Keratinocyte (primary cell): Measurements from ENCODE around the gene VSTM1. TPM values are rescaled to one million over a fixed set of nuclear protein-coding genes. Genes with fewer than 3 reads are reported as not detected.

Experiments
- DNase-seq: peaks from one replicate; pipeline ENCODE4 v3.0.0-alpha.2; 2011; ENCODE audit warnings: low read depth, missing footprints, low spot score
- FAIRE-seq: peaks from 2 replicates; lab custom pipeline; 2011; peaks lifted over from hg19 to GRCh38; lab: Jason Lieb, UNC
- H2AFZ ChIP-seq: 2 replicates; pipeline ENCODE4 v1.6.0; 2012; ENCODE audit warnings: low read length, control low read depth, inconsistent platforms; ENCODE audit not compliant: control insufficient read depth
- H3K27ac ChIP-seq: 2 replicates; pipeline ENCODE4 v1.5.1; 2011; ENCODE audit warnings: low read length; ENCODE audit not compliant: control insufficient read depth, insufficient read depth
- H3K27me3 ChIP-seq: 3 replicates; pipeline ENCODE4 v1.6.0; 2011; ENCODE audit warnings: low read length; ENCODE audit not compliant: control insufficient read depth, insufficient read depth; ENCODE audit errors: extremely low read depth
- H3K36me3 ChIP-seq, 2 experiments: 2 replicates in 1 of 2; 3 replicates in 1 of 2; pipeline ENCODE4 v1.5.1; 2011; ENCODE audit warnings: low read length in 2 of 2, mild to moderate bottlenecking in 1 of 2; ENCODE audit not compliant: control insufficient read depth in 2 of 2, insufficient read depth in 2 of 2; ENCODE audit errors: extremely low read depth in 1 of 2
- H3K4me1 ChIP-seq: 3 replicates; pipeline ENCODE4 v1.5.1; 2011; ENCODE audit warnings: low read length; ENCODE audit not compliant: control insufficient read depth, insufficient read depth; ENCODE audit errors: extremely low read depth
- H3K4me2 ChIP-seq: 3 replicates; pipeline ENCODE4 v1.6.0; 2011; ENCODE audit warnings: low read depth, low read length; ENCODE audit not compliant: control insufficient read depth, insufficient read depth; ENCODE audit errors: extremely low read depth
- H3K4me3 ChIP-seq, 3 experiments: fragments of 200-600 bp in 1 of 3; sonication (generic) in 1 of 3; 2 replicates in 2 of 3; 3 replicates in 1 of 3; pipeline ENCODE4 v1.5.1; 2011 to 2016; ENCODE audit warnings: low read length in 3 of 3, mild to moderate bottlenecking in 3 of 3, control low read depth in 2 of 3, inconsistent platforms in 1 of 3, low read depth in 1 of 3, mixed read lengths in 1 of 3, mixed run types in 1 of 3, moderate library complexity in 1 of 3; ENCODE audit not compliant: control insufficient read depth in 2 of 3, insufficient read depth in 2 of 3; ENCODE audit errors: extremely low read depth in 1 of 3
- H3K79me2 ChIP-seq: 2 replicates; pipeline ENCODE4 v1.6.0; 2012; ENCODE audit warnings: low read length; ENCODE audit not compliant: control insufficient read depth, insufficient read depth
- H3K9ac ChIP-seq: 3 replicates; pipeline ENCODE4 v1.6.0; 2011; ENCODE audit warnings: low read length; ENCODE audit not compliant: control insufficient read depth, insufficient read depth; ENCODE audit errors: extremely low read depth
- H3K9me1 ChIP-seq: 3 replicates; pipeline ENCODE4 v1.6.0; 2011; ENCODE audit warnings: low read length; ENCODE audit not compliant: control insufficient read depth, insufficient read depth; ENCODE audit errors: extremely low read depth
- H3K9me3 ChIP-seq: 2 replicates; pipeline ENCODE4 v1.5.1; 2012; ENCODE audit warnings: low read depth, low read length; ENCODE audit not compliant: control insufficient read depth
- H4K20me1 ChIP-seq: 3 replicates; pipeline ENCODE4 v1.6.0; 2011; ENCODE audit warnings: low read length; ENCODE audit not compliant: control insufficient read depth, insufficient read depth; ENCODE audit errors: extremely low read depth
- EZH2 ChIP-seq: IDR thresholded peaks from one replicate; pipeline ENCODE4 v1.6.1; 2012; ENCODE audit warnings: inconsistent platforms, mild to moderate bottlenecking, low read length, moderate library complexity
- dilution Hi-C: fragments of 300-500 bp; cut with MboI; formaldehyde crosslinking; loops from one replicate; pipeline ENCODE4 v1.7.0; 2020; ENCODE audit warnings: low sequenced_read_pairs; ENCODE audit not compliant: extremely low pct_ligation_motif_present
- polyA plus RNA-seq, 5 experiments: library from polyadenylated mRNA; depleted of rRNA in 3 of 5; stranded (reverse) in 3 of 5; stranded (forward) in 1 of 5; unstranded in 1 of 5; fragments of >200 nt; gene quantifications; 1 replicate in 1 of 5; 2 replicates in 3 of 5; 3 replicates in 1 of 5; pipeline versions ENCODE4 v1.2.1 to v1.2.3, GENCODE V29; 2011 to 2012; ENCODE audit warnings: missing spikeins in 2 of 5, low read depth in 1 of 5, low replicate concordance in 1 of 5
- small RNA-seq, 3 experiments: library from RNA; depleted of rRNA; stranded (forward); fragments of <200 nt; gene quantifications; one replicate each; pipeline ENCODE3, GENCODE V24; 2012; ENCODE audit warnings: low read depth in 3 of 3, low replicate concordance in 1 of 3; ENCODE audit not compliant: insufficient read length in 3 of 3
- TF ChIP-seq, protein P1 (sequence below), 3 experiments: IDR thresholded peaks in 1 of 3; conservative IDR thresholded peaks in 1 of 3; optimal IDR thresholded peaks in 1 of 3; 2 replicates in 2 of 3; 3 replicates in 1 of 3; pipeline versions ENCODE3 to v1.5.1; 2011; ENCODE audit warnings: low read length in 3 of 3, mild to moderate bottlenecking in 3 of 3, moderate library complexity in 2 of 3, control low read depth in 1 of 3, inconsistent platforms in 1 of 3; ENCODE audit not compliant: insufficient read depth in 2 of 3; ENCODE audit errors: extremely low read depth in 1 of 3

VSTM1 gene
- polyA plus RNA-seq, 1 donor (not counting 4 experiments of a cell fraction or from before 2014, with no cell fraction given) = not detected

DNA sequence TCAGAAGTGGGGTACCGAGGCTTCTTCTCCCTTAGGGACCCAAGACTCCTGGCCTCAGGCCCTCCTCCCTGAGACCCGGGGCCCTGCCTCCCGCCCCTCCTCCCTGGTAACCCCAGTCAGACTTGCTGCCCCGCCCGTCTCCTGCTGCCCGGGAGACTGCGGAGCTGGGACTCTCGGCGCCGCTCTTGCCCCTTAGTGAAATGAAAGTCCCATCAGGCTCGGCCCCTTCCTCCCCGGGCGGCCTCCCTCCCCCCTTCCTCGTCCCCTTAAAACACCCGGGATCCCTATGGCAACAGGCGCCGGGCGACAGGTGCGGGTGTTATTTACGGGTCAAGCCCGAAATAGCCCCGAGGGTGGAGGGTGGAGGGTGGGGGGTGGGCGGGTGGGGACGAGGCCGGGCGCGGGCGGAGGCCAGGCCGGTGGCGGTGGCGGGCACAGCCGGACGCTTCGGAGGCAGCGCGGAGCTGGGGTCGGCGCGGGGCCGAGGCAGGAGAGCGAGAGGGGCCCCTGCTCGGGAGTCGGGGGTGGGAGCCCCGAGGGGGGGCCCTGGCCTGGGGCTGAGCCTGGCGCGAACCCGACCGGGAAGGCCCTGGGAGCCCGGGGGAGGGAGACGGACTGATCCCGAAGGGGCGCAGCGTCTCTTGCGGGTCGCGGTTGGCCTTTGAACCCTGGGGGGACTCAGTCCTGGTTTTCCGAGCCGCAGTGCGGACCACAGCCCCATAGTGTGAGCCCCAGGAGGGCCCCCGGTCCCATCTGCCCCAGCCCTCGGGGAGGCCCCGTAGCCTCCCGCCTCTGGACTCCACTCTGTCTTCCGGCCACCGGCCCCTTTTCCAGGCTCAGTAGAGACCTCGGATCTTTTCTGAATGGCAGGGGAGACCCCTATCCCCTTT, 72.2 kb downstream of the VSTM1 start, which contains the start of gene CACNG6:
Gene CACNG6 (plus strand): TSS at position 414 of the 890 bp plus-strand sequence. CDS start 1,241 bp downstream, outside the sequence.
- Histone ChIP-seq H3K27ac (no peak within 1 kb of the TSS), H3K9me3 (no peaks in the 10 kb centered on the region), H3K9ac (no peak within 1 kb of the TSS), H3K9me1 (no peaks in the 10 kb centered on the region), H3K4me3 (no peak within 1 kb of the TSS), H2AFZ (no peak within 1 kb of the TSS), H4K20me1 (no peaks in the 10 kb centered on the region), H3K4me1 (no peaks in the 10 kb centered on the region), H3K79me2 (no peaks in the 10 kb centered on the region), H3K27me3 (peaks cover 32% of the 10 kb centered on the region), H3K4me2 (no peak within 1 kb of the TSS), H3K36me3 (no peaks in the 10 kb centered on the region)
- TF ChIP-seq, protein P1, sequence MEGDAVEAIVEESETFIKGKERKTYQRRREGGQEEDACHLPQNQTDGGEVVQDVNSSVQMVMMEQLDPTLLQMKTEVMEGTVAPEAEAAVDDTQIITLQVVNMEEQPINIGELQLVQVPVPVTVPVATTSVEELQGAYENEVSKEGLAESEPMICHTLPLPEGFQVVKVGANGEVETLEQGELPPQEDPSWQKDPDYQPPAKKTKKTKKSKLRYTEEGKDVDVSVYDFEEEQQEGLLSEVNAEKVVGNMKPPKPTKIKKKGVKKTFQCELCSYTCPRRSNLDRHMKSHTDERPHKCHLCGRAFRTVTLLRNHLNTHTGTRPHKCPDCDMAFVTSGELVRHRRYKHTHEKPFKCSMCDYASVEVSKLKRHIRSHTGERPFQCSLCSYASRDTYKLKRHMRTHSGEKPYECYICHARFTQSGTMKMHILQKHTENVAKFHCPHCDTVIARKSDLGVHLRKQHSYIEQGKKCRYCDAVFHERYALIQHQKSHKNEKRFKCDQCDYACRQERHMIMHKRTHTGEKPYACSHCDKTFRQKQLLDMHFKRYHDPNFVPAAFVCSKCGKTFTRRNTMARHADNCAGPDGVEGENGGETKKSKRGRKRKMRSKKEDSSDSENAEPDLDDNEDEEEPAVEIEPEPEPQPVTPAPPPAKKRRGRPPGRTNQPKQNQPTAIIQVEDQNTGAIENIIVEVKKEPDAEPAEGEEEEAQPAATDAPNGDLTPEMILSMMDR (optimal IDR thresholded peaks at IDR 0.05 in 1 of 3, IDR thresholded peaks at IDR 0.05 in 1 of 3, conservative IDR thresholded peaks at IDR 0.05 in 1 of 3; ENCODE audit: extremely low read depth in 1 of 3, insufficient read depth in 2 of 3, low read length in 3 of 3) = no peak
- no peak for TF ChIP-seq EZH2
- DNase-seq = no peak
- no peak for FAIRE-seq
- dilution Hi-C loops = no loop called here

Small RNA genes within 50 kb of the gene (small RNA-seq; reads per million reads assigned to genes)
- 0 reads per million in 3 experiments for gene AC012314.20

Other genes starting within 250 kb of the VSTM1 start
- not detected in 3 replicates for gene NLRP12, start 239.6 kb downstream of the VSTM1 start, polyA plus RNA-seq
- gene MYADM, start 196.0 kb downstream of the VSTM1 start, polyA plus RNA-seq = 16.8 to 24.6 TPM (median 19.4 TPM) in 3 replicates
- gene PRKCG, start 181.7 kb downstream of the VSTM1 start, polyA plus RNA-seq = not detected in 3 replicates
- gene CACNG7, start 154.6 kb downstream of the VSTM1 start, polyA plus RNA-seq = not detected in 3 replicates
- not detected in 3 replicates for gene CACNG8, start 101.0 kb downstream of the VSTM1 start, polyA plus RNA-seq
- gene CACNG6, start 72.3 kb downstream of the VSTM1 start, polyA plus RNA-seq = not detected in 3 replicates
- gene TARM1, start 17.5 kb upstream of the VSTM1 start, polyA plus RNA-seq = not detected in 3 replicates
- gene OSCAR, start 36.9 kb upstream of the VSTM1 start, polyA plus RNA-seq = 0.12 to 0.32 TPM (median 0.14 TPM) in 3 replicates
- gene NDUFA3, start 39.0 kb upstream of the VSTM1 start, polyA plus RNA-seq = 41.9 to 61.4 TPM (median 44.5 TPM) in 3 replicates
- 6.8 to 9.2 TPM (median 7.8 TPM) in 3 replicates for gene TFPT, start 51.8 kb upstream of the VSTM1 start, polyA plus RNA-seq
- 25.7 to 56.9 TPM (median 42.2 TPM) in 3 replicates for gene PRPF31, start 51.9 kb upstream of the VSTM1 start, polyA plus RNA-seq
- 4.1 to 15.0 TPM (median 8.6 TPM) in 3 replicates for gene CNOT3, start 73.9 kb upstream of the VSTM1 start, polyA plus RNA-seq
- 2.0 to 4.0 TPM (median 3.4 TPM) in 3 replicates for gene LENG1, start 95.8 kb upstream of the VSTM1 start, polyA plus RNA-seq
- 1.5 to 2.2 TPM (median 1.8 TPM) in 3 replicates for gene TMC4, start 109.3 kb upstream of the VSTM1 start, polyA plus RNA-seq
- 41.3 to 70.2 TPM (median 62.7 TPM) in 3 replicates for gene MBOAT7, start 125.7 kb upstream of the VSTM1 start, polyA plus RNA-seq
- gene TSEN34, start 127.4 kb upstream of the VSTM1 start, polyA plus RNA-seq = 36.5 to 49.7 TPM (median 40.5 TPM) in 3 replicates
- 1,666 to 2,598 TPM (median 1,866 TPM) in 3 replicates for gene RPS9, start 137.0 kb upstream of the VSTM1 start, polyA plus RNA-seq
- gene LILRB3, start 159.1 kb upstream of the VSTM1 start, polyA plus RNA-seq = not detected in 3 replicates
- gene LILRA6, start 178.9 kb upstream of the VSTM1 start, polyA plus RNA-seq = not detected in 3 replicates
- gene LILRB5, start 193.4 kb upstream of the VSTM1 start, polyA plus RNA-seq = not detected in 3 replicates
- not detected in 3 replicates for gene LILRB2, start 217.2 kb upstream of the VSTM1 start, polyA plus RNA-seq
- not detected in 3 replicates for gene LILRA5, start 249.3 kb upstream of the VSTM1 start, polyA plus RNA-seq